ENCODE data around the gene TBC1D2.

- TF ChIP-seq, protein P1, sequence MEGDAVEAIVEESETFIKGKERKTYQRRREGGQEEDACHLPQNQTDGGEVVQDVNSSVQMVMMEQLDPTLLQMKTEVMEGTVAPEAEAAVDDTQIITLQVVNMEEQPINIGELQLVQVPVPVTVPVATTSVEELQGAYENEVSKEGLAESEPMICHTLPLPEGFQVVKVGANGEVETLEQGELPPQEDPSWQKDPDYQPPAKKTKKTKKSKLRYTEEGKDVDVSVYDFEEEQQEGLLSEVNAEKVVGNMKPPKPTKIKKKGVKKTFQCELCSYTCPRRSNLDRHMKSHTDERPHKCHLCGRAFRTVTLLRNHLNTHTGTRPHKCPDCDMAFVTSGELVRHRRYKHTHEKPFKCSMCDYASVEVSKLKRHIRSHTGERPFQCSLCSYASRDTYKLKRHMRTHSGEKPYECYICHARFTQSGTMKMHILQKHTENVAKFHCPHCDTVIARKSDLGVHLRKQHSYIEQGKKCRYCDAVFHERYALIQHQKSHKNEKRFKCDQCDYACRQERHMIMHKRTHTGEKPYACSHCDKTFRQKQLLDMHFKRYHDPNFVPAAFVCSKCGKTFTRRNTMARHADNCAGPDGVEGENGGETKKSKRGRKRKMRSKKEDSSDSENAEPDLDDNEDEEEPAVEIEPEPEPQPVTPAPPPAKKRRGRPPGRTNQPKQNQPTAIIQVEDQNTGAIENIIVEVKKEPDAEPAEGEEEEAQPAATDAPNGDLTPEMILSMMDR (IDR thresholded peaks at IDR 0.05): no peak
- no peak for TF ChIP-seq EP300 (IDR thresholded peaks at IDR 0.05)
- TF ChIP-seq POLR2A (IDR thresholded peaks at IDR 0.05): no peak
These were observed 106.0 kb downstream of the TBC1D2 start for GRCh38 chr9:98149422-98149821.
